OCI-LY3 (cell line): ENCODE data around the gene SYNDIG1L.

Experiments used
- EZH2phosphoT487 ChIP-seq: fragments of 200-600 bp; shearing (Covaris generic); IDR thresholded peaks from 2 replicates; pipeline ENCODE4 v1.6.1; 2018; ENCODE audit warnings: antibody characterized with exemption, mixed run types, low read depth
- TF ChIP-seq, protein P1 (sequence below): fragments of 200-600, 300-600 bp; sonication (generic); IDR thresholded peaks from 2 replicates; pipeline ENCODE4 v1.5.1; 2014; ENCODE audit warnings: antibody characterized with exemption, low read length, low read depth

DNA sequence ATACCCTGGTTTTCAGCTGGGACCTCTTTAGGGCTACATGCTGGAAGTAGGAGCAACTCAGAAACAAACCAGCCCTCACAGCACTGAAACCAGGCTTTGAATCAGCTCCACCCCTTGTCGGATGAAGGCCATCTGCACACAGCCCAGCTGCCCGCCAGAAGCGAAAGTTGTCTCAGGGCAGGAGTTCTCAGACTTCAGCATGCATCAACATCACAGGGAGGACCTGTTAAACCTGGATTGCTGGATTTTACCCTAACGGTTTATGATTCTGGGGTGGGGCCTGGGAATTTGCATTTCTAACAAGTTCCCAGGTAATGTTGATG, 10.9 kb downstream of the SYNDIG1L start:
- TF ChIP-seq, protein P1, sequence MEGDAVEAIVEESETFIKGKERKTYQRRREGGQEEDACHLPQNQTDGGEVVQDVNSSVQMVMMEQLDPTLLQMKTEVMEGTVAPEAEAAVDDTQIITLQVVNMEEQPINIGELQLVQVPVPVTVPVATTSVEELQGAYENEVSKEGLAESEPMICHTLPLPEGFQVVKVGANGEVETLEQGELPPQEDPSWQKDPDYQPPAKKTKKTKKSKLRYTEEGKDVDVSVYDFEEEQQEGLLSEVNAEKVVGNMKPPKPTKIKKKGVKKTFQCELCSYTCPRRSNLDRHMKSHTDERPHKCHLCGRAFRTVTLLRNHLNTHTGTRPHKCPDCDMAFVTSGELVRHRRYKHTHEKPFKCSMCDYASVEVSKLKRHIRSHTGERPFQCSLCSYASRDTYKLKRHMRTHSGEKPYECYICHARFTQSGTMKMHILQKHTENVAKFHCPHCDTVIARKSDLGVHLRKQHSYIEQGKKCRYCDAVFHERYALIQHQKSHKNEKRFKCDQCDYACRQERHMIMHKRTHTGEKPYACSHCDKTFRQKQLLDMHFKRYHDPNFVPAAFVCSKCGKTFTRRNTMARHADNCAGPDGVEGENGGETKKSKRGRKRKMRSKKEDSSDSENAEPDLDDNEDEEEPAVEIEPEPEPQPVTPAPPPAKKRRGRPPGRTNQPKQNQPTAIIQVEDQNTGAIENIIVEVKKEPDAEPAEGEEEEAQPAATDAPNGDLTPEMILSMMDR, result no peak
- TF ChIP-seq EZH2phosphoT487, result no peak
